HepG2 (cell line): Measurements from ENCODE around the gene PID1.

Experiments used
- CTCF ChIP-seq: sonication (generic); formaldehyde crosslinking; IDR thresholded peaks from 2 replicates; pipeline ENCODE4 v1.5.0; 2020; ENCODE audit warnings: mild to moderate bottlenecking, missing genetic modification reagents, moderate library complexity
- FOXA1 ChIP-seq, 2 experiments: fragments of 450-650 bp in 1 of 2; sonication (generic) in 1 of 2; formaldehyde crosslinking in 1 of 2; IDR thresholded peaks; 2 replicates each; pipeline versions ENCODE4 v1.4.0 to v1.6.1; 2016 to 2020; ENCODE audit warnings: missing genetic modification reagents in 1 of 2
- KLF12 ChIP-seq: sonication (generic); formaldehyde crosslinking; IDR thresholded peaks from 2 replicates; pipeline ENCODE4 v1.4.0; 2020; ENCODE audit warnings: missing genetic modification reagents, borderline replicate concordance
- STAG1 ChIP-seq: sonication (generic); formaldehyde crosslinking; IDR thresholded peaks from 2 replicates; pipeline ENCODE4 v1.4.0; 2020; ENCODE audit warnings: missing genetic modification reagents
- ZNF232 ChIP-seq: sonication (generic); formaldehyde crosslinking; IDR thresholded peaks from 2 replicates; pipeline ENCODE4 v1.4.0; 2020; ENCODE audit warnings: missing genetic modification reagents, borderline replicate concordance
- ZNF792 ChIP-seq: IDR thresholded peaks from 2 replicates; pipeline ENCODE4 v1.6.1; 2016
- TF ChIP-seq, protein P1 (sequence below): IDR thresholded peaks from 2 replicates; pipeline ENCODE4 v1.6.1; 2012; ENCODE audit warnings: inconsistent platforms

DNA sequence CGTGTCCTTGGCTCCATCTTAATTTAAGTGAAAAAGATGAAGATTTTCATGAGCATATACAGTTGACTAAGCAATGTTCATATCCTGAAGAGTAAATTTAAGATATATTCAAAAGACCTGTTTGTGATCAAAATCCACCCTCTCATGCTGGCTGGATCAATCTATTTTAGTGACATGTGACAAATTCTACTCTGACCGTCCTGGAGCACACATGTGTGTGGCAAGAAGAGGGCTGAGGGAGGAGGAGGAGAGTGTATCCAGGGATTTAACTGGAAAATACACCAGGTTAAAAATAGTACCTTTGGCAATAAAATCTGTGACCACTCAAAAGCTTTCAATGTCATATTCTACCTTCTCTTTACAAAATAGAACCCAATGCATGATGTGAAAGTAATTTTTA lies 228.7 kb downstream of the PID1 start:
- TF ChIP-seq CTCF (CRISPR knock-in tag): no peak
- no peak for TF ChIP-seq ZNF232 (CRISPR knock-in tag)
- TF ChIP-seq FOXA1 (IDR thresholded peaks at IDR 0.05): no peak
- TF ChIP-seq FOXA1 (CRISPR knock-in tag; IDR thresholded peaks at IDR 0.05): no peak
- no peak for TF ChIP-seq ZNF792 (CRISPR knock-in tag)
- no peak for TF ChIP-seq STAG1 (CRISPR knock-in tag)
- TF ChIP-seq KLF12 (CRISPR knock-in tag): no peak
- TF ChIP-seq, protein P1, sequence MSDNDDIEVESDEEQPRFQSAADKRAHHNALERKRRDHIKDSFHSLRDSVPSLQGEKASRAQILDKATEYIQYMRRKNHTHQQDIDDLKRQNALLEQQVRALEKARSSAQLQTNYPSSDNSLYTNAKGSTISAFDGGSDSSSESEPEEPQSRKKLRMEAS: no peak
